Measurements from ENCODE around the gene CASKIN1. TPM values are rescaled to one million over a fixed set of nuclear protein-coding genes. Genes with fewer than 3 reads are reported as not detected.

Gene CASKIN1
- total and polyA plus RNA-seq, 4 donors = under 0.01 to 0.17 (median 0.09) TPM; not detected in 1

DNA sequence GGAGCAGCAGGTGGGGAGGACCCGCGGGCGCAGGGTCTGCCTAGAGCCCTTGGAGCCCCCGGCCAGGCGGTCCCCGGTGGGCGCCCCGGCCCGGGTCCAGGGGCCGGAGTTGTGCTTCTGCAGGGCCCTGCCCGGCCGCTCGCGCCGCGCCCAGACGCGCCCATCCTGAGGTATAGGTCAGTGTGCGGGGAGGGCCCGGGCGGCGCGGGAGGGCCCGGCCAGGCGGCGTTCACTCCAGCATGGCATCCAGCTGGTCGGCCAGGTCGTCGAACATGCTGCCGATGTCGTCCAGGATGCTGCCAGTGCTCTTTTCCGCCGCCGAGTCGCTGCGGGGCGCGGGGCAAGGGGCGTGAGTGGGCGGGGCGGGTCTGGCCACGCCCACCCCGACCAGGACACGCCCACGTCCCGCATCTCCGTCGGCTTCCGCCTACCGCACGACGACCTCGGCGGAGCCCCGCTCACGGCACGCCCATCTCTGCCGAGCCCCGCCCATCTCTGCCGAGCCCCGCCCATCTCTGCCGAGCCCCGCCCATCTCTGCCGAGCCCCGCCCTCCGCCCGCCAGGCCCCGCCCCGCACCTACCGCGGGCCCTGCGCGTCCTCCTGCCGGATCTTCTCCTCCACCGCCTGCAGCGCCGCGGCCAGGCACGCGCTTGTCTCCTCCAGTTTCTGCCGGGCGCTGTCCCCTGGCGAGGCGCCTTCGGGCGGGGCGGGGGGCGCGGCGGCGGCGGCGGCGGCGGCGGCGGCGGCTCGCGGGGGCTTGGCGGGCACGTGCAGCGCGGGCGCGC lies 17.9 kb downstream of the CASKIN1 start (continued):
- TF ChIP-seq JUND (IDR thresholded peaks at IDR 0.05) = no peak
- TF ChIP-seq, protein P1, sequence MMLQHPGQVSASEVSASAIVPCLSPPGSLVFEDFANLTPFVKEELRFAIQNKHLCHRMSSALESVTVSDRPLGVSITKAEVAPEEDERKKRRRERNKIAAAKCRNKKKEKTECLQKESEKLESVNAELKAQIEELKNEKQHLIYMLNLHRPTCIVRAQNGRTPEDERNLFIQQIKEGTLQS (IDR thresholded peaks at IDR 0.05) = no peak

DNA sequence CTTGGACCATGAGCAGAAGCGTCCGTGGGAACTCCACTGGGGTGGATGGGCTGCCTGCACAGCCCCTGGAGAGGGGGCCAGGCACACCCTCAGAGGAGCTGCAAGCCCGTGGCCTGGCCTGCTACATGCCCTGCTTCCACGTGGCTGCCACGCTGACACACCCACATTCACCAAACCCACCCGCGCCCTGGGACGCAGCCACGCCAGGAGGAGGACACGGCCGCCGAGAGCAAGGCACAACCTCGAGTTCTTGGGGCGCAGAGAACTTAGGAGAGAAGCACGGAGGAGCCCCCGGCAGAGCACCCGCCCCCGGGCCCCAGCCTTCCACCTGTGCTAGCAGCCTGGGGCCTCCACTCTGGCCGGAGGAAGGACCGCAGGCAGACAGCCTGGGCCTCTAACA lies 18.8 kb downstream of the CASKIN1 start:
- WGBS = 97% methylated on average over 20 of the region's 20 CpGs
- Histone ChIP-seq H3K4me1 (ENCODE audit: control insufficient read depth in 4 of 4, insufficient read depth in 4 of 4, low read length in 3 of 4) (no peaks in the 10 kb centered on the region), H3K9me3 (ENCODE audit: control insufficient read depth in 4 of 4, low read length in 3 of 4) (no peaks in the 10 kb centered on the region), H3K9ac (ENCODE audit: low read depth in 1 of 2, low read length in 2 of 2) (no peak overlapping the region), H3K27ac (ENCODE audit: low read depth in 1 of 2, low read length in 2 of 2) (no peak overlapping the region), H3K4me3 (ENCODE audit: low read depth in 1 of 3, low read length in 3 of 3) (no peak overlapping the region), H3K27me3 (ENCODE audit: control insufficient read depth in 4 of 4, insufficient read depth in 4 of 4, low read length in 3 of 4) (no peaks in the 10 kb centered on the region), H3K36me3 (ENCODE audit: control insufficient read depth in 4 of 4, insufficient read depth in 3 of 4, low read depth in 1 of 4, low read length in 3 of 4) (peaks cover 12 to 48% (median 29%) of the 10 kb centered on the region in 4 donors)
- DNase-seq (ENCODE audit: low spot score) = no peak
- TF ChIP-seq YY1 (IDR thresholded peaks at IDR 0.05) (no peak), TAF1 (conservative IDR thresholded peaks at IDR 0.05) (no peak), RAD21 (IDR thresholded peaks at IDR 0.05) (no peak), HNF4G (IDR thresholded peaks at IDR 0.05) (no peak), RXRA (IDR thresholded peaks at IDR 0.05) (no peak), EGR1 (IDR thresholded peaks at IDR 0.05; ENCODE audit: low read depth in 2 of 2) (no peak), FOXA1 (IDR thresholded peaks at IDR 0.05) (no peak), FOXA2 (IDR thresholded peaks at IDR 0.05) (no peak), SP1 (IDR thresholded peaks at IDR 0.05) (no peak), GABPA (IDR thresholded peaks at IDR 0.05 in 1 of 2, conservative IDR thresholded peaks at IDR 0.05 in 1 of 2) (no peak), NR2F2 (IDR thresholded peaks at IDR 0.05) (no peak), JUND (IDR thresholded peaks at IDR 0.05) (no peak), ZBTB33 (IDR thresholded peaks at IDR 0.05) (no peak), HNF4A (conservative IDR thresholded peaks at IDR 0.05) (no peak)
- TF ChIP-seq, protein P2, sequence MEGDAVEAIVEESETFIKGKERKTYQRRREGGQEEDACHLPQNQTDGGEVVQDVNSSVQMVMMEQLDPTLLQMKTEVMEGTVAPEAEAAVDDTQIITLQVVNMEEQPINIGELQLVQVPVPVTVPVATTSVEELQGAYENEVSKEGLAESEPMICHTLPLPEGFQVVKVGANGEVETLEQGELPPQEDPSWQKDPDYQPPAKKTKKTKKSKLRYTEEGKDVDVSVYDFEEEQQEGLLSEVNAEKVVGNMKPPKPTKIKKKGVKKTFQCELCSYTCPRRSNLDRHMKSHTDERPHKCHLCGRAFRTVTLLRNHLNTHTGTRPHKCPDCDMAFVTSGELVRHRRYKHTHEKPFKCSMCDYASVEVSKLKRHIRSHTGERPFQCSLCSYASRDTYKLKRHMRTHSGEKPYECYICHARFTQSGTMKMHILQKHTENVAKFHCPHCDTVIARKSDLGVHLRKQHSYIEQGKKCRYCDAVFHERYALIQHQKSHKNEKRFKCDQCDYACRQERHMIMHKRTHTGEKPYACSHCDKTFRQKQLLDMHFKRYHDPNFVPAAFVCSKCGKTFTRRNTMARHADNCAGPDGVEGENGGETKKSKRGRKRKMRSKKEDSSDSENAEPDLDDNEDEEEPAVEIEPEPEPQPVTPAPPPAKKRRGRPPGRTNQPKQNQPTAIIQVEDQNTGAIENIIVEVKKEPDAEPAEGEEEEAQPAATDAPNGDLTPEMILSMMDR (IDR thresholded peaks at IDR 0.05; ENCODE audit: low read depth, low read length, missing input control) = no peak
- TF ChIP-seq, protein P3, sequence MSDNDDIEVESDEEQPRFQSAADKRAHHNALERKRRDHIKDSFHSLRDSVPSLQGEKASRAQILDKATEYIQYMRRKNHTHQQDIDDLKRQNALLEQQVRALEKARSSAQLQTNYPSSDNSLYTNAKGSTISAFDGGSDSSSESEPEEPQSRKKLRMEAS (IDR thresholded peaks at IDR 0.05) = no peak
- TF ChIP-seq, protein P4, sequence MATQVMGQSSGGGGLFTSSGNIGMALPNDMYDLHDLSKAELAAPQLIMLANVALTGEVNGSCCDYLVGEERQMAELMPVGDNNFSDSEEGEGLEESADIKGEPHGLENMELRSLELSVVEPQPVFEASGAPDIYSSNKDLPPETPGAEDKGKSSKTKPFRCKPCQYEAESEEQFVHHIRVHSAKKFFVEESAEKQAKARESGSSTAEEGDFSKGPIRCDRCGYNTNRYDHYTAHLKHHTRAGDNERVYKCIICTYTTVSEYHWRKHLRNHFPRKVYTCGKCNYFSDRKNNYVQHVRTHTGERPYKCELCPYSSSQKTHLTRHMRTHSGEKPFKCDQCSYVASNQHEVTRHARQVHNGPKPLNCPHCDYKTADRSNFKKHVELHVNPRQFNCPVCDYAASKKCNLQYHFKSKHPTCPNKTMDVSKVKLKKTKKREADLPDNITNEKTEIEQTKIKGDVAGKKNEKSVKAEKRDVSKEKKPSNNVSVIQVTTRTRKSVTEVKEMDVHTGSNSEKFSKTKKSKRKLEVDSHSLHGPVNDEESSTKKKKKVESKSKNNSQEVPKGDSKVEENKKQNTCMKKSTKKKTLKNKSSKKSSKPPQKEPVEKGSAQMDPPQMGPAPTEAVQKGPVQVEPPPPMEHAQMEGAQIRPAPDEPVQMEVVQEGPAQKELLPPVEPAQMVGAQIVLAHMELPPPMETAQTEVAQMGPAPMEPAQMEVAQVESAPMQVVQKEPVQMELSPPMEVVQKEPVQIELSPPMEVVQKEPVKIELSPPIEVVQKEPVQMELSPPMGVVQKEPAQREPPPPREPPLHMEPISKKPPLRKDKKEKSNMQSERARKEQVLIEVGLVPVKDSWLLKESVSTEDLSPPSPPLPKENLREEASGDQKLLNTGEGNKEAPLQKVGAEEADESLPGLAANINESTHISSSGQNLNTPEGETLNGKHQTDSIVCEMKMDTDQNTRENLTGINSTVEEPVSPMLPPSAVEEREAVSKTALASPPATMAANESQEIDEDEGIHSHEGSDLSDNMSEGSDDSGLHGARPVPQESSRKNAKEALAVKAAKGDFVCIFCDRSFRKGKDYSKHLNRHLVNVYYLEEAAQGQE (IDR thresholded peaks at IDR 0.05) = no peak
- TF ChIP-seq, protein P1 (IDR thresholded peaks at IDR 0.05) = no peak
